ENCODE data around the gene ACOX1. TPM values are rescaled to one million over a fixed set of nuclear protein-coding genes. Genes with fewer than 3 reads are reported as not detected.

ACOX1 gene
- total and polyA plus RNA-seq, 2 of the 13 experiments (the other 11 are each of a cell fraction or from before 2014, with no cell fraction given): 86.4 to 120 TPM

- TF ChIP-seq KDM5A (IDR thresholded peaks at IDR 0.05; ENCODE audit: borderline replicate concordance, low read length) (no peak), ZKSCAN8 (CRISPR knock-in tag; IDR thresholded peaks at IDR 0.05; ENCODE audit: borderline replicate concordance) (no peak), STAT6 (CRISPR knock-in tag; IDR thresholded peaks at IDR 0.05; ENCODE audit: borderline replicate concordance) (peak; percentile 80; the same call in 1 of the 2 replicates), IKZF1 (IDR thresholded peaks at IDR 0.05) (no peak), SRSF4 (IDR thresholded peaks at IDR 0.05; ENCODE audit: low read depth, low read length, poor library complexity, severe bottlenecking) (no peak), IRF1 (CRISPR knock-in tag; IDR thresholded peaks at IDR 0.05; ENCODE audit: low read depth) (no peak), ZNF556 (CRISPR knock-in tag; IDR thresholded peaks at IDR 0.05; ENCODE audit: borderline replicate concordance) (peak; percentile 40; the same call in 1 of the 2 replicates), STAG1 (CRISPR knock-in tag; IDR thresholded peaks at IDR 0.05) (no peak), CSRNP1 (CRISPR knock-in tag; IDR thresholded peaks at IDR 0.05) (peak; percentile 82), ZNF782 (CRISPR knock-in tag; IDR thresholded peaks at IDR 0.05; ENCODE audit: borderline replicate concordance) (peak; percentile 53; the same call in 1 of the 2 replicates), CBX5 (CRISPR knock-in tag; IDR thresholded peaks at IDR 0.05; ENCODE audit: borderline replicate concordance) (no peak; the same call in 1 of the 2 replicates), SALL2 (CRISPR knock-in tag; IDR thresholded peaks at IDR 0.05) (peak; percentile 71; the same call in 1 of the 2 replicates), ZKSCAN5 (CRISPR knock-in tag; IDR thresholded peaks at IDR 0.05) (no peak), DMTF1 (CRISPR knock-in tag; IDR thresholded peaks at IDR 0.05) (no peak), ZFP82 (CRISPR knock-in tag; IDR thresholded peaks at IDR 0.05; ENCODE audit: borderline replicate concordance) (no peak), ZNF569 (CRISPR knock-in tag; IDR thresholded peaks at IDR 0.05; ENCODE audit: borderline replicate concordance) (no peak), NCOA5 (CRISPR knock-in tag; IDR thresholded peaks at IDR 0.05) (no peak)
- TF ChIP-seq, protein P1, sequence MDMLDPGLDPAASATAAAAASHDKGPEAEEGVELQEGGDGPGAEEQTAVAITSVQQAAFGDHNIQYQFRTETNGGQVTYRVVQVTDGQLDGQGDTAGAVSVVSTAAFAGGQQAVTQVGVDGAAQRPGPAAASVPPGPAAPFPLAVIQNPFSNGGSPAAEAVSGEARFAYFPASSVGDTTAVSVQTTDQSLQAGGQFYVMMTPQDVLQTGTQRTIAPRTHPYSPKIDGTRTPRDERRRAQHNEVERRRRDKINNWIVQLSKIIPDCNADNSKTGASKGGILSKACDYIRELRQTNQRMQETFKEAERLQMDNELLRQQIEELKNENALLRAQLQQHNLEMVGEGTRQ (IDR thresholded peaks at IDR 0.05; ENCODE audit: low read depth, low read length): no peak
- TF ChIP-seq, protein P1 (CRISPR knock-in tag; IDR thresholded peaks at IDR 0.05; ENCODE audit: borderline replicate concordance): no peak
Measured at GRCh38 chr17:76027159-76027839, 48.3 kb upstream of the ACOX1 start, which contains the start of gene EVPL (continued).
